Transverse colon (tissue), 3 donors: ENCODE results near the gene PBX4.

ENCODE experiments used
- POLR2A ChIP-seq: fragments of 450-650 bp; IDR thresholded peaks from one replicate; pipeline ENCODE4 v1.6.1; 2016; ENCODE audit warnings: antibody characterized with exemption, mild to moderate bottlenecking, moderate library complexity
- TF ChIP-seq, protein P1 (sequence below), 5 experiments: fragments of 200-600 bp in 3 of 5; fragments of 450-650 bp in 2 of 5; sonication (generic) in 3 of 5; IDR thresholded peaks; 1 replicate in 2 of 5; 2 replicates in 3 of 5; pipeline ENCODE4 v1.5.1; 2016 to 2017; ENCODE audit warnings: antibody characterized with exemption in 5 of 5, inconsistent platforms in 3 of 5, mild to moderate bottlenecking in 2 of 5, moderate library complexity in 1 of 5

DNA sequence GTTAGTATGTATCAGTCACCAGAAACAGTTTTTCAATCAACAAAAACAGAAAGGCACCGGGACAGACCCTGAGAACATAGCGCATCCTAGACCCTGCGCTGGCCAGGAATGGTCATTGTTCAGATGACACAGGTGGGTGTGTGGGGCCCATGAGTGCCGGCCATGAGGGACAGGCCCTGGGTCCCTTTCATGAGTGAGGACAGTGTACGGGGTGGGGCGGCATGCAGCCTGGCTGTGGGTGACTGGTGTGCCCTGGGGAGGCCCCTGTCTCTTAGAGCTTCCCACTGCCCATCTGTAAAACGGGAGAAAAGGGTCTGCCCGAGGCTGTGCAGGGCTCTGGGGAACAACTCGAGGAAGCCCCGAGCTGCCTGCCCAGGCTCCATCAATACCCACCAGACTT is 25.8 kb downstream of the PBX4 start:
- TF ChIP-seq, protein P1, sequence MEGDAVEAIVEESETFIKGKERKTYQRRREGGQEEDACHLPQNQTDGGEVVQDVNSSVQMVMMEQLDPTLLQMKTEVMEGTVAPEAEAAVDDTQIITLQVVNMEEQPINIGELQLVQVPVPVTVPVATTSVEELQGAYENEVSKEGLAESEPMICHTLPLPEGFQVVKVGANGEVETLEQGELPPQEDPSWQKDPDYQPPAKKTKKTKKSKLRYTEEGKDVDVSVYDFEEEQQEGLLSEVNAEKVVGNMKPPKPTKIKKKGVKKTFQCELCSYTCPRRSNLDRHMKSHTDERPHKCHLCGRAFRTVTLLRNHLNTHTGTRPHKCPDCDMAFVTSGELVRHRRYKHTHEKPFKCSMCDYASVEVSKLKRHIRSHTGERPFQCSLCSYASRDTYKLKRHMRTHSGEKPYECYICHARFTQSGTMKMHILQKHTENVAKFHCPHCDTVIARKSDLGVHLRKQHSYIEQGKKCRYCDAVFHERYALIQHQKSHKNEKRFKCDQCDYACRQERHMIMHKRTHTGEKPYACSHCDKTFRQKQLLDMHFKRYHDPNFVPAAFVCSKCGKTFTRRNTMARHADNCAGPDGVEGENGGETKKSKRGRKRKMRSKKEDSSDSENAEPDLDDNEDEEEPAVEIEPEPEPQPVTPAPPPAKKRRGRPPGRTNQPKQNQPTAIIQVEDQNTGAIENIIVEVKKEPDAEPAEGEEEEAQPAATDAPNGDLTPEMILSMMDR (IDR thresholded peaks at IDR 0.05) = no peak
- TF ChIP-seq POLR2A = no peak
